Occipital lobe (tissue), 2 donors: ENCODE measurements around the gene OSBPL10. TPM values are rescaled to one million over a fixed set of nuclear protein-coding genes. Genes with fewer than 3 reads are reported as not detected.

Experiments
- DNase-seq: peaks from one replicate; lab custom pipeline; 2025; lab: John Stamatoyannopoulos, UW
- total RNA-seq: library from RNA; depleted of rRNA; stranded (reverse); fragments of >200 nt; gene quantifications from one replicate; pipeline ENCODE4 v1.2.3, GENCODE V29; 2014

Gene OSBPL10
- total RNA-seq, 1 donor from 2014 or later, result 14.0 TPM

- no peak for DNase-seq
Measured at GRCh38 chr3:31959951-31960792, 20.9 kb downstream of the OSBPL10 start.

- DNase-seq, result no peak
Measured at GRCh38 chr3:31959251-31959650, 21.8 kb downstream of the OSBPL10 start.

- DNase-seq, result no peak
Measured at GRCh38 chr3:31958701-31959152, 22.3 kb downstream of the OSBPL10 start.

GRCh38 chr3:31957106-31957505 is 24.0 kb downstream of the OSBPL10 start:
- DNase-seq, result no peak

GRCh38 chr3:31955581-31955980 is 25.5 kb downstream of the OSBPL10 start:
- no peak for DNase-seq

- no peak for DNase-seq
Measured at GRCh38 chr3:31953636-31954035, 27.4 kb downstream of the OSBPL10 start.

- DNase-seq, result no peak
Measured at GRCh38 chr3:31953091-31953490, 28.0 kb downstream of the OSBPL10 start.

GRCh38 chr3:31952205-31952604 is 28.9 kb downstream of the OSBPL10 start:
- no peak for DNase-seq

- DNase-seq, result no peak
Measured at GRCh38 chr3:31948280-31948679, 32.8 kb downstream of the OSBPL10 start.

- DNase-seq, result no peak
Measured at GRCh38 chr3:31947671-31948091, 33.4 kb downstream of the OSBPL10 start.

- no peak for DNase-seq
Measured at GRCh38 chr3:31947162-31947561, 33.9 kb downstream of the OSBPL10 start.

GRCh38 chr3:31946484-31947081 is 34.5 kb downstream of the OSBPL10 start:
- no peak for DNase-seq

GRCh38 chr3:31945738-31946052 is 35.4 kb downstream of the OSBPL10 start:
- DNase-seq, result no peak

GRCh38 chr3:31943041-31943440 is 38.0 kb downstream of the OSBPL10 start:
- DNase-seq, result no peak

- DNase-seq, result no peak
Measured at GRCh38 chr3:31942446-31942845, 38.6 kb downstream of the OSBPL10 start.

- no peak for DNase-seq
Measured at GRCh38 chr3:31937225-31937624, 43.8 kb downstream of the OSBPL10 start.

GRCh38 chr3:31936420-31937060 is 44.5 kb downstream of the OSBPL10 start:
- DNase-seq, result no peak

- no peak for DNase-seq
Measured at GRCh38 chr3:31934866-31935265, 46.2 kb downstream of the OSBPL10 start.

GRCh38 chr3:31934018-31934417 is 47.0 kb downstream of the OSBPL10 start:
- no peak for DNase-seq

- DNase-seq, result no peak
Measured at GRCh38 chr3:31932990-31933389, 48.1 kb downstream of the OSBPL10 start.

- DNase-seq, result no peak
Measured at GRCh38 chr3:31929826-31930502, 51.1 kb downstream of the OSBPL10 start.

- no peak for DNase-seq
Measured at GRCh38 chr3:31927811-31928210, 53.3 kb downstream of the OSBPL10 start.
